ENCODE data around the gene INSM1.

Gene INSM1

DNA sequence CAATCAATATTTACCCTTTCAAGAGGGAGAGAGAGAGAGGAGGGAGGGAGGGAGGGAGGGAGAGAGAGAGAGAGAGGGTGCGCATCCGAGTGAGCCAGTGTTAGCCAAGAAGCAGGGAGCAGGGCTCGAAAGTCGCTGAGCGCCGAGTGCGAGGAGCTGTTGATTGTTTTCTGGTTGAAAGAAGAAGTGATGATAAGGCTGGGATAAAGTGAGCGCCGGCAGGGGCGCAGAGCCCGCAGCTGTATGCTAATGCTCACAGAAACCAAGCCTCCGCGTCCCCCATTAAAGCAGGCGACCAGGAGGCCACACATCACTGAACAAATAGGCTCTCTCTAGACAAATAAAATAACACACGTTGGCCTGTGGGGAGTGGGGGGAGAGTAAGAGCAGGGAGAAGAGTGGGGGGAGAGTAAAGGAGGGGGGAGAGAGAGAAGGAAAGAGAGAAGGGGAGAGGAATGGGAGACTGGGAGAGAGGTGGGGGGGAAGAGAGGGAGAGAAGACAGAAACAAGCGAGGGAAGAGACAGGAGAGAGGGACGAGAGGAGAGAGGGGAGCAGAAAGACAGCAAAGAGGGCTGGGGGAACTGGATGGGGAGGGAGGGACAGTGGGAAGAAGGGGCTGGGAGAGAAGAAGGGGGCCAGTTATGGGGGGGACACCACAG, 5.0 kb upstream of the INSM1 start:
- DNase-seq = no peak

DNA sequence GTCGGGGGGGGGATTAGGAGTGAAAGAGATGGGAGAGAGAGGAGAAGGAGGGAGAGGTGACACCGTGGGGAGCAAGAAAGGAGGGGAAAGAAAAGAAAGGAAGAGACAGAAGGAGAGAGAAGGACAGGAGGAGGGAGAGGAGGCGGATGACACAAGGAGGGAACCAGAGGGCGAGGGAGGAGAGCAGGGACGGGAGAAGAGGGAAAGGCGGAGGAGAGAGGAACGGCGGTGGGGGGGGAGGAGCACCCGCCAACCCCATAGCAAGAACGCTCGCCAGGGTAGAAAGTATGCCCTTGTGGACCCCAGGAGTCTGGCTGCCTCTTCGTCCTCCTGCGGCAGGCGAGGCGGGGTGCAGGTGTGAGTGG, 4.5 kb upstream of the INSM1 start:
- DNase-seq = no peak

DNA sequence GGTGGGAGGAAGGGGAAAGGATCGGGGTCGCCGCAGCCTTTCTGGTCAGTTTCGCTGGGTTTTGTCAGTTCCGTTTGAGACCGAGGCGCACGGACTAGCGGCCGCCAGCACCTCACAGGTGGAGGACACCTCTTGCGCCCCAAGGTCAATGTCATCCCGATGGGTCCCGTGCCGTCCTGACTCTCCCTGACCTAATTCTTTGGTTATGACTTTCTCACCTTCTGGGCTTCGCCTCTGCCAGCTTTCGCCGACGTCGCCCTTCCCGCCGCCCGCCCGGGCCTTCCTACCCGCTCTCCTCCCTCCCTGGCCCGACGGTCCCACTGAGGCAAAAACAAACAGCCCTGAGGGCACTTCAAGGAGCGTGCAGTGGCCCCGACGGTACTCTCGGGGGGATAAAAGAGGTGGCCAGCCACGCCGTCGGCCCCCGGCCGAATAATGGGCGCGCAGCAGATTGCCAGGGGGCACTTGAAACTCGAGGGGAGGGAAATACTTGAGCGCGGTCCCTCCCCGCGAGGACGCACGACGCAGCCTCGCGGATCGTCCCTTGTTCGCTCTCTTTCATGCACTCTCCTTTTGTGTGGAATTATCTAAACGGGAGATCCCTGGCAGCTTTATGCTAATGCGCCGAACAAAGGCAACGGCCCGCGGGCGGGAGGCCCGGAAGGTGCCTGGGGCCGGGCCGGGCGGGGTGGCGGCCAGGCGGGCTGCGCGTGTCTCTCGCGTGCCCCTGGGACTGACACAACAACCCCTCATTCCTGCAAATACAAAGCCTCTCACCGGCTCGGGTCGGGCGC, 3.9 kb upstream of the INSM1 start:
- no peak for DNase-seq

DNA sequence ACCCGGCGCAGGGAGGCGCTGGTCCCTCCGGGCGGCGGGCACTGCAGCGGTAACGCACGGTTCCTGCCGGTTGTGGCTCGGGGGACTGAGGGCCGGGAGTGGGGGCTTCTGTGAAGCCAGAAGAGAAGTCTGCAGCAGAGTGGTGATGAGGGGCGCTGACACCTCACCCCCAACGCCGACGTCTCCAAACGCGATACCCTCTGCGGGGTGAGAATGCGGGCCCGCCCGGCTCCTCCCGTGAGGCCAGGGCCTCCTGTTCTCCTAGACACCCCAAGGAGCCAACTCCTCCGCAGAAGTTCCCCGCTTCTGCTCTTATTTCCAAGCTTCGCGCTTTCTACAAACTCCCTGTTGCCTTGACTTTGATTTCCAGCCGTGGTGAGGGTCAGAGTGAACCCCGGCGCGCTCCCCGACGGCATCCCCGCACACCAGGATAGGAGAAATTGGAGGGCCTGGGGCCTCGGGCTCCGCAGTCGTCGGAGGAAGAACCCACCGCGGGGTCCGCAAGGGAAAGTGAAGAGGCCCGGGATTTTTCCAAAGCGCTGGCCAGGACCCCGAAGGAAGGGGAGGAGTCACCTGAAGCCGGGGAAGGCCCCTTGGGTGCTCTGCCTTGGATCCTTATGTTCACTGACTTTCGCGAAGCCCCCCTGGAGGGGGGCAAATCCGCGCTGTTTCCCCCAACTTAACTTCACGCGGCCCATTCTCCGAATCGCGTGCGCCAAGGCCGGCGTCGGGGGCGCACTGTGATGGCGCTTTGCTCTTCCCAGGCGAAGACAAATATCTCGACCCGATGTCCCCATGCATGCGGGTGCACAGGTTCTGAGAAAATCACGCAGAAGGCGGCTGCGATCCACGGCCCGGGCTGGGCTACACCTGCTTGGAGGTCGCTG, 3.1 kb upstream of the INSM1 start:
- no peak for DNase-seq

- DNase-seq = no peak
These were observed 2.3 kb upstream of the INSM1 start for GRCh38 chr20:20365480-20366161.

GRCh38 chr20:20366551-20366875, 1.4 kb upstream of the INSM1 start:
- DNase-seq = no peak

GRCh38 chr20:20366876-20367574, 879 bp upstream of the INSM1 start:
- no peak for DNase-seq

DNA sequence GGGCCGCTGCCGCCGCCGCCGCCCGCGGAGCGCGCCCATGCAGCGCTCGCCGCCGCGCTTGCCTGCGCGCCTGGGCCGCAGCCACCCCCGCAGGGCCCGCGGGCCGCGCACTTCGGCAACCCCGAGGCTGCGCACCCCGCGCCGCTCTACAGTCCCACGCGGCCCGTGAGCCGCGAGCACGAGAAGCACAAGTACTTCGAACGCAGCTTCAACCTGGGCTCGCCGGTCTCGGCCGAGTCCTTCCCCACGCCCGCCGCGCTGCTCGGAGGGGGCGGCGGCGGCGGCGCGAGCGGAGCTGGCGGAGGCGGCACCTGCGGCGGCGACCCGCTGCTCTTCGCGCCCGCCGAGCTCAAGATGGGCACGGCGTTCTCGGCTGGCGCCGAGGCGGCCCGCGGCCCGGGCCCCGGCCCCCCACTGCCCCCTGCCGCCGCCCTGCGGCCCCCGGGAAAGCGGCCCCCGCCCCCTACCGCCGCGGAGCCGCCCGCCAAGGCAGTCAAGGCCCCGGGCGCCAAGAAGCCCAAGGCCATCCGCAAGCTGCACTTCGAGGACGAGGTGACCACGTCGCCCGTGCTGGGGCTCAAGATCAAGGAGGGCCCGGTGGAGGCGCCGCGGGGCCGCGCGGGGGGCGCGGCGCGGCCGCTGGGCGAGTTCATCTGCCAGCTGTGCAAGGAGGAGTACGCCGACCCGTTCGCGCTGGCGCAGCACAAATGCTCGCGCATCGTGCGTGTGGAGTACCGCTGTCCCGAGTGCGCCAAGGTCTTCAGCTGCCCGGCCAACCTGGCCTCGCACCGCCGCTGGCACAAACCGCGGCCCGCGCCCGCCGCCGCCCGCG, 730 bp downstream of the INSM1 start:
- DNase-seq = no peak

DNA sequence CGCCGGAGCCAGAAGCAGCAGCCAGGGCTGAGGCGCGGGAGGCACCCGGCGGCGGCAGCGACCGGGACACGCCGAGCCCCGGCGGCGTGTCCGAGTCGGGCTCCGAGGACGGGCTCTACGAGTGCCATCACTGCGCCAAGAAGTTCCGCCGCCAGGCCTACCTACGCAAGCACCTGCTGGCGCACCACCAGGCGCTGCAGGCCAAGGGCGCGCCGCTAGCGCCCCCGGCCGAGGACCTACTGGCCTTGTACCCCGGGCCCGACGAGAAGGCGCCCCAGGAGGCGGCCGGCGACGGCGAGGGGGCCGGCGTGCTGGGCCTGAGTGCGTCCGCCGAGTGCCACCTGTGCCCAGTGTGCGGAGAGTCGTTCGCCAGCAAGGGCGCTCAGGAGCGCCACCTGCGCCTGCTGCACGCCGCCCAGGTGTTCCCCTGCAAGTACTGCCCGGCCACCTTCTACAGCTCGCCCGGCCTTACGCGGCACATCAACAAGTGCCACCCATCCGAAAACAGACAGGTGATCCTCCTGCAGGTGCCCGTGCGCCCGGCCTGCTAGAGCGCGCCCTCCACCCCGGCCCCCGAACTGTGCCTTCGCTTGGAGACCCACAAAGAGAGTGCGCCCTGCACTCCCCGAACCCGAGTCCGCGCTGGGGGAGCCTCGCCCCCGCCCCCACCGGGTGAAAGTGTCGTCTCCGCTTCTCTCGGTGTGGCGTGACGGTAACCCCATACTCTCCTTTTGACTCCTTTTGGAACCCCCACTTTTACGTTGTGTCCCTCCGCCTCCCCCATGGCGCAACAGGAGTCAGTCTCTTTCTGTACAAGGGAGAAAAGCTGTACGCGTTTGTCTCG, 1.6 kb downstream of the INSM1 start:
- no peak for DNase-seq

- no peak for DNase-seq
These were observed 2.2 kb downstream of the INSM1 start for GRCh38 chr20:20370094-20370575.

DNA sequence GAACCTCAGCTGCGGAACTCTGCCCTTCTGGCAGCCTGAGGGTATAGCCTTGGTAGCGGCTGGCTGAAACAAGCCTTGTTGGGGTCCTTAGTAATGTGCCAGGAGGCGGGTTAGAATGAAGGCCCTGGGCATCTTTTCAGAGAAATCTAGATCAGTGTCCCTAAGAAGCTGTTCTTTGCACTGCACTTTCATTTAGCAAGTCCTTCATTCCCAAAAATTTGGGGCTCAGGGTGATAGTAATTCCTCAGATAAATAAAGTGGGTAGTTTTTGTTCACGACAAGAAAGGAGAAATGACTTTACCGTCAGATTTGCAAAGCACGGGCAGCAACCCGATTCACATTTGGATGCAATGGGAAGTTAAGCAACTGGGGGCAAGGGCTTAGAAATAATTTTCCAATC, 3.2 kb downstream of the INSM1 start:
- DNase-seq = no peak

- no peak for DNase-seq
These were observed 3.8 kb downstream of the INSM1 start for GRCh38 chr20:20371681-20372080.

- peak; percentile 73 for DNase-seq
These were observed 5.2 kb downstream of the INSM1 start for GRCh38 chr20:20373091-20373571.

GRCh38 chr20:20375862-20376261, 8.0 kb downstream of the INSM1 start:
- DNase-seq = no peak

DNA sequence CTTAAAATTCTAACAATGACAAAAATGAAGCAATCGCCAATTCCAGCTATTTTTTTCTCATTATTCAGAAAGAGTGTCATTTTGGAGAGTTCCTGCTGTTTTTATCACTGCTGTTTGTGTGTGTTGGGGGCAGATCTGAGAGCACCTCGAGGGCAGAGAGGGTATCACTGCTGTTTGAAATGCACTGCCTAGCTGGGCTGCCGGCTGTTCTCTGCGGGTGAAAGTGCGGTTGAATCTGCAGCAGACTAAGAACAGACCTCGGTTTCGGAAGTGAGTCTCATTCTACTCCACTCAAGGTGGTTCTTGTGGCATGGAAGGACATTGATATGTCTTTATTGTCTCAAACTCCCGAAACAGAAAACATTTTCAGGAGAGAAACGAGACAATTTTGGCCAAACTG, 18.3 kb downstream of the INSM1 start:
- DNase-seq = no peak

GRCh38 chr20:20390393-20390792, 22.5 kb downstream of the INSM1 start:
- DNase-seq = no peak

DNA sequence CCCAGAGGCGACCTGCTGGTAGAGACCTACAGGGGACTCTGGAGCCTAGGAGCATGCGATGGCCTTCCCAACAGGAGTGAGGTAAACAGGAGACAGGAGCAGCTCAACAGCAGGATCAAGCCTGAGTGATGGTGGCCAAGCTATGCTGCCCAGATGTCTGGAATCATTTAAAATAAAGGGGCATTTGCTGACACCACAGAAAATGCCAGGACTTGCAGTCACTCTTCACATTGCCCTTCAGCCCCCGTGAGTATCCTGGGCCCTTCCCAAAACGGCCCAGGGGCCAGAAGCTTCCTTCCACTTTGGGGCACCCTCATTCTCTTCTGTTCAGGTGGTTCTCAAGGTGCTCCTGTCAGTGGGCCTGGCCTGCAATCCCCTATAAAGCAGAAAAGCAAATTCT, 23.2 kb downstream of the INSM1 start:
- no peak for DNase-seq

DNA sequence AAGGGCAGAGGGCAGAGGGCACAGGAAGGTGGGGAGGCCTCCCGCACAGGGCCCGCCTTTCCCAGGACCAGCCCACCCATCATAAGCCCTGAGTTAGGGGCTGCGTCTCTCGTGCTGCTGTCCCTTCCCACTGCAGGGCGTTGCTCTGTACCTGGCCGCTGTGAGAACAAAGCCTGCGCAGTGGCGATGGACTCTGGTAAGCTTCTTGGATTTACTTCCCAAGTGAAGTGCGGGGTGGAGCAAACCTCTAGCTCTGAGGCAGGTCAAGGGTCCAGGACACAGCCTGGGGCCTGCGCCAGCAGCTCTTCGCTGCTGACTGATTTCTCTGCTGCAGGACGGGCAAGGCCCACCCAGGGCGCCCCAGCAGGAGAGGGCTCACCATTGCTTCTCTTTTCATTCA, 23.9 kb downstream of the INSM1 start:
- no peak for DNase-seq

GRCh38 chr20:20393207-20394120, 25.6 kb downstream of the INSM1 start:
- DNase-seq = peak; percentile 13

Data from fibroblast of skin of scalp (primary cell).